Heart left ventricle (tissue), 13 donors: ENCODE data around the gene CNTN4.

ENCODE experiments used
- CTCF ChIP-seq, 12 donors: fragments of 200-600 bp; sonication (generic) in 4 of 12; IDR thresholded peaks; one replicate each; pipeline versions ENCODE4 v1.5.0 to v1.8.0; 2018 to 2022; ENCODE audit warnings: antibody characterized with exemption in 12 of 12, mild to moderate bottlenecking in 5 of 12
- POLR2A ChIP-seq, 2 donors: fragments of 450-650 bp; IDR thresholded peaks; one replicate each; pipeline ENCODE4 v1.6.1; 2017; ENCODE audit warnings: antibody characterized with exemption in 2 of 2, mild to moderate bottlenecking in 2 of 2, moderate library complexity in 2 of 2
- donor health status: ischemic (EF 13 %, LVEDD 7.1; RV severe dilation, severe dysfunction).
- donor health status: DM: no; HTN: yes; CAD: no.
- donor health status: DM: no; HTN: no; CAD: no.
- donor health status: ischemic (EF 25% LVEDD 6.9; RV normal size, moderate dysfunction).
- donor health status: ischemic (EF 25% LVEDD 5.7; RV mildly dilated, moderate dysfunction).
- donor health status: ischemic (EF 35%, LVEDD 5.7; RV mildly dilated, moderate dysfunction).
- donor health status: nonischemic (EF 11% LVEDD 7.7; RV severe dilation, severe dysfunction).
- donor health status: DM: yes; HTN: yes; CAD: no.
- donor health status: PGD.
- donor health status: ischemic (EF 29% LVEDD 5.4; RV normal size, mild dysfunction).
- donor health status: nonischemic (EF 23%, LVEDD 6.1; RV moderate dilation, normal function).

DNA sequence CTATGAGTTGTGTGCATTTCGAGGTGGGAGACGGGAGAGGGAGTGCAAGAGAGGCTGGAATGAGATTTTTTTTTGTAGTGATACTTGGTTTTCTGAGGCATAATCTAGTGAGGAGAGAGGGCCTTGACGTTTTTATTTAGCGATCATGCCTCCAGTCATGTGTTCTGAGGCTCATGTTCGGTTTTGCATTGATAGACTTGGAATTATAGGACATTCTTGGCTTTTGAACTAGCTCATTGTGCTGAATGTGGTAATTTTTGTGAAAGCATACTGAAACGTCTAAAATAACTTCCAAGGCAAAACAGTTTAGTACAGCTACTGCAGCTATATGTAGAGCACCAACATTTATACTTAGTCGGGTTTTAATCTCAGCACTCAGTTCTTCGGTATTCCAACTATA, 408.1 kb downstream of the CNTN4 start:
- no peak for TF ChIP-seq POLR2A (IDR thresholded peaks at IDR 0.05)
- TF ChIP-seq CTCF (IDR thresholded peaks at IDR 0.05) = no peak
